Smooth muscle cell of the umbilical artery (primary cell): ENCODE data around the gene OR52A5. TPM values are rescaled to one million over a fixed set of nuclear protein-coding genes. Genes with fewer than 3 reads are reported as not detected.

Experiments used
- total RNA-seq: library from RNA; depleted of rRNA; stranded (reverse); fragments of >200 nt; gene quantifications from 2 replicates; pipeline ENCODE4 v1.2.3, GENCODE V29; 2014

Gene OR52A5
- not detected in 2 replicates for total RNA-seq

DNA sequence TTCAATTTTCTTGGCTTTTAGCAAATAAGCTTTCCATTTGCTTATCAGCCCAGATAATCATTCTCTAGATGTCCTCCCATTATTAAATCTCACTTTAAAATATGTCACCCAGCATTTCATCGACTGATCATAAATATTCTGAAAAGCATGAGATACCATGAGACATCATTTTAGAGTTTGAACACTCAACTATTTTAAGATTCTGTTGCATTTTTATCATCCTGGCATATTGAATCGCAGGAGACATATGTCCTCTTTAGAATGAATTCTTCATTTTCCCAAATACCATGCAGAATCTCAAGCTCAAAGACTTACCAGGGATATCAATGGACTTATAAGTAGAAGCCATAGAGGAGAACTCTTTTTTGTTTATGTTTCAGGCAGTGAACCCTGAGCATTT, at the start of gene OR52A5:
Gene OR52A5, minus strand, starts transcription at position 361 of the 400 bp plus-strand sequence. CDS start 5,714 bp downstream, outside the sequence.

DNA sequence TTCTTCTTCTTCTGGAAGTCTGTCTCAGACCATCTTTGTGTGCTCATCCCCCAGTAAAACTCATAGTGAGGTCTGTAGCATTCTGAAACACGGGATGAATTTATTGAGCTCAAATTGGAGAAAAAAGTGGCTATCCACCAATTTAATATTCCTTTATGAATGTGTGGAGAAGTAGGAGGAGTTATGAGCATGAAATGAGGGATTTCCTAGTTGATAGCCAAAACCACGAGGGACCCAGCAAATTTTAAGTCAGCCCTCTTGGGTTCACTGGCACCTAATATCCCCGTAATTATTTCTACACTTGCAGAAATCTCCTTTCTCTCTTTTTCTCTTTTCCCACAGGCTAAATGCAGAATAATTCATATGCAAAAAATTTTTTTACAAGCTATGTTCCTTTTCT, 16.5 kb upstream of the OR52A5 start, which contains the start of gene OR52A1:
Gene OR52A1, minus strand, starts transcription at position 101 of the 400 bp plus-strand sequence. CDS start 2,388 bp downstream, outside the sequence.

Other genes with a start within 250 kb of the OR52A5 start
- gene OR51A7, start 234.6 kb downstream of the OR52A5 start, total RNA-seq = not detected in 2 replicates
- gene OR51G2, start 219.0 kb downstream of the OR52A5 start, total RNA-seq = not detected in 2 replicates
- not detected in 2 replicates for gene OR51G1, start 214.0 kb downstream of the OR52A5 start, total RNA-seq
- not detected in 2 replicates for gene OR51A4, start 190.8 kb downstream of the OR52A5 start, total RNA-seq
- not detected in 2 replicates for gene OR51A2, start 182.6 kb downstream of the OR52A5 start, total RNA-seq
- not detected in 2 replicates for gene OR51L1, start 143.5 kb downstream of the OR52A5 start, total RNA-seq
- 0.30 TPM in 1 of 2 replicates, not detected in the other for gene OR52J3, start 91.8 kb downstream of the OR52A5 start, total RNA-seq
- gene OR52E2, start 78.7 kb downstream of the OR52A5 start, total RNA-seq = not detected in 2 replicates
- not detected in 2 replicates for gene OR52E1, start 68.8 kb downstream of the OR52A5 start, total RNA-seq
- not detected in 2 replicates for gene OR52A1, start 16.4 kb upstream of the OR52A5 start, total RNA-seq
- not detected in 2 replicates for gene OR51V1, start 62.3 kb upstream of the OR52A5 start, total RNA-seq
- gene HBB, start 88.7 kb upstream of the OR52A5 start, total RNA-seq = not detected in 2 replicates
- gene HBD, start 96.1 kb upstream of the OR52A5 start, total RNA-seq = not detected in 2 replicates
- gene HBG1, start 111.5 kb upstream of the OR52A5 start, total RNA-seq = 0.37 TPM in 1 of 2 replicates, not detected in the other
- gene HBG2, start 116.4 kb upstream of the OR52A5 start, total RNA-seq = not detected in 2 replicates
- gene HBE1, start 131.6 kb upstream of the OR52A5 start, total RNA-seq = 0.23 TPM in 1 of 2 replicates, not detected in the other
- gene OR51B4, start 163.6 kb upstream of the OR52A5 start, total RNA-seq = not detected in 2 replicates
- gene OR51B2, start 185.9 kb upstream of the OR52A5 start, total RNA-seq = not detected in 2 replicates
- gene OR51B5, start 205.2 kb upstream of the OR52A5 start, total RNA-seq = 0.09 and 0.30 TPM in 2 replicates
- not detected in 2 replicates for gene OR51B6, start 213.2 kb upstream of the OR52A5 start, total RNA-seq
- not detected in 2 replicates for gene OR51M1, start 245.5 kb upstream of the OR52A5 start, total RNA-seq